ENCODE data around the gene NUP93.
A peak's percentile ranks its signal among the peaks of the same experiment; 100 is the strongest.

Gene NUP93

DNA sequence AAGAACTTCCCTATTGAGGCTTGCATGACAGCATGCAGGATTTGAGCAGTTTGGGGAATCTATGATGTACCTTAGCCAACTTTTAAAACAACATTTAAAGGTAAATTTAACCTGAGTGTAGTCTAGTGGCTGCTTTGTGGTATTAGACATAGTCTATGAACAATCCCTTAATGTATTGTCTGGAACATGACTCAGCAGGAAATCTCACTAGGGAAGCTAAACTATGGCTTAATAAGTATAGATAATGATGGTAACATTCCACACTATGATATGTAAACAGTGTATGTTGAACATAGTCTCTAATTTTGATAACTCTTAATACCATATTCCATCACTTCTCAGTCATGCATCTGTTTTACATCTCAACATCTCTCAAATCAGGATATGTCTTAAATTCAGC, 83.0 kb downstream of the NUP93 start:
- DNase-seq = no peak

DNA sequence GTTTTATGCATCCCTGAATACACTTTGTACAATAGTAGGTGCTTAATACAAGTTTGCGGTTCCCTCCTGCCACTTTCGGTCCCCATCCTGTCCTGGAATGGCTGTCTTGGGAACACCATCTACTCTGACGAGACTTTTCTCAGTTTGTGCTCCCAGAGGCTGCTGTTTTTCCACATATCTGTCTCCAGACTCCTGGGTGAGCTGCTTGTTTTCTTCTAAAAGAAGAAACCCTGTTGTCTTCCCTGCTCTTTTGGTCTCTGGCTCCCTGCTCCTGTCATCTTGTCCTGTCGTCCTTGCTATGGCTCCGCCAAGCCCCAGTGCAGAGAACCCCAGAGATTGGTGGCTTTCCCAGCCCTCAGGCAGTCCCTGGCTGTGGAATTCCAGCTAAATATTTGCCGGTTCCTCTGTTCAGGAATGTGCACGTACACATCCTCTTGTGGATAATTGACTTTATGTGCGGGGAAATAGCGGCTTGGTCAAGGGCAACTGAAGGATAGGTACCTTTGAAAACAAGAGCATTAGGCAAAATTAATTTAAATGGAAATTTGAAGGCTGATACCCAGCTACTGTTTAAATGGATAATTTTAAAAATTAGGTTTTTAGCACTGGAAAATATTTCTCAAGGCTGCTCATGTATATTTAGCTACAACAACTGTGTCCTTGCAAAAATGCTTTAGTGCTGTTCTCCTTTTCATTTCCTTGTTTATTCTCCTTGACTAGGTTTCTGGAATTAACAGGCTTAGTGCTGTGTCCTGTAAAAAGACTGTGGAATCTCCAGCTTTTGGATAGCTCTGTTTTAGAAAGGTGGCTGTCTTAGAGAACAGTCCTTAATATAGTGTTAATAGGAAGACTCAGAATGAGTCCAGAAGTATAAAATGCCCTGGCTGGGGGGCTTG, 84.9 kb downstream of the NUP93 start:
- no peak for DNase-seq

DNA sequence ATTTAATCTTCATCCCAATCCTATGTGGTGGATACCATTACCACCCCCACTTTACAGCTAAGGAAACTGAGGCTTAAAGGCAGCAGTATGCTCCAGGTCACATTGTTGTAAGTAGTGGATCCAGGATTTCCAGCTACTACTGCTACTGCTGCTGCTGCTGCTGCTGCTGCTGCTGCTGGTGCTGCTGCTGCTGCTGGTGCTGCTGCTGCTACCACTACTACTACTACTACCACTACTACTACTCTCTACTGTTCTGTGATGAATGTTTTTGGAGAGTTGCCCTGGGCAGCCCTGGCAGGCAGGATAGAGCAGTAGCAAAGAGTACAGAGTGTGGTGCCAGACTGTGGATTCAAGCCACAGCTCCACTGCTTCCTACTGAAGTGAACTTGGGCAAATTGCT, 85.8 kb downstream of the NUP93 start:
- peak in 18 of 56 donors; percentile 6 to 61 (median 22) for DNase-seq

DNA sequence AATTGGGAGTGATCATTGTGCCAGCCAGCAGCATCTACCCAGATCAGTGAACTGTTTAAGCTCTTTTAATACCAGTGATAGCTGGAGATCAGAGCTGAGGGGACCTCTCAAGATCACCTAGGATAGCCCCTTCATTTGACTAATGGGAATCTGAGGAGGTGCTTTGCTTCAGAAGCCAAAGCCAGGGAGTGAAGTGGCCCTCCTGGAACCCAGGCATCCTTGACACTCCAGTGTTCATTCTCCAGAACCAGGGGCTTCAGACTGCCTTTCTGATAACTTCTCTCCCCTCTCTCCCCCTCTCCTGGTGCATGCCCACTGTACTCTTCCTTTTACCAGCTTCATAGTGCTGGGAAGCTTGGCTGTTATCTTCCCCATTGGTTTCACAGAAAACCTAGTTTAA, 87.1 kb downstream of the NUP93 start:
- no peak for DNase-seq

DNA sequence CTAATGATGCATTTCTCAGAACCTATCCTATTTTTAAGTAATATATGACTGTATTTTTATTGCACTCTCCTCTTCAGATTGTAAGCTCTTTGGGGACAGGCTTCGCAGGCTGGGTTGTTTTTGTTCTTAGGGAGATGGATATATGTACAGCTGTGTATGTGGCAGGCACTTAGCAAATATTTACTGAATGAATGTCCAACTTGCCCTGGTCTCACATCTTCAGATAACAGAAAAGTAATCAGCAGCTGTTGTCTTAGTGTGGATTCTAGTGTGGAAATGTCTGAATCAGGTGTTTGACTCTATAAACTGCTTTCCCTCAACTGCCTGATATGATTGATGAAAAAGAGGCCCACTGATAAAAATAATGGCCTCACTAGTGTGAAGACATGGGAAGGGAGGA, 88.0 kb downstream of the NUP93 start:
- no peak for DNase-seq

DNA sequence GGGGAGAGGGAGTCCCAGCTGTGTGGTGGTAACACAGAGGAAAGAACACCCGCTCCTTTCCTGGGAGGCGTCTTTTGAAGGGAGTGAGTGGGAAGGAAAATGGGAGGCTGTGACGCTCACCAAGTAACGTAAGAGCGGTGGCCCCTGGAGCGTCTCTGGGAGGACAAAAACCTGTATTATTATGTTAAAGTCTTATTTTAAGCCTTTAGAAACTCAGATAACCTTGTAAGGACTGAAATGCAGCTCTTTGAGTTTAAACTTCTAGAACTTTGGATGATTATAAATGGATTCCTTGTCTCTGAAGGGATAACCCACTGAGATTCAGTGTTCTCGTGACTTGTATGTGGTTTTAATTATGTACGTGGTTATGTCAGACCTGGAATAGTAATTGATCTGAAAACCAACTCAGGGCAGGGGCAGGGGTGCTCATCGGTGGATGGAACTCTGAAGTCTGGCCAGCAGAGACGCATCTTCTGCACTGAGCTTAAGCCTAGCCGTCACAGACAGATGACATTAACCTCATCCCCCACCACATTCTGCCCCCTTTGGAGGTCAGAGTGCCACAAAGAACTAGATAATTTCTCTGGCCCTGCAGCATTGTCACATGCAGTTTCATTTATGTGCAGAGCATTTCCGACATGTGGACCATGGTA, 93.3 kb downstream of the NUP93 start:
- peak in 17 of 56 donors; percentile 3 to 61 (median 21) for DNase-seq

DNA sequence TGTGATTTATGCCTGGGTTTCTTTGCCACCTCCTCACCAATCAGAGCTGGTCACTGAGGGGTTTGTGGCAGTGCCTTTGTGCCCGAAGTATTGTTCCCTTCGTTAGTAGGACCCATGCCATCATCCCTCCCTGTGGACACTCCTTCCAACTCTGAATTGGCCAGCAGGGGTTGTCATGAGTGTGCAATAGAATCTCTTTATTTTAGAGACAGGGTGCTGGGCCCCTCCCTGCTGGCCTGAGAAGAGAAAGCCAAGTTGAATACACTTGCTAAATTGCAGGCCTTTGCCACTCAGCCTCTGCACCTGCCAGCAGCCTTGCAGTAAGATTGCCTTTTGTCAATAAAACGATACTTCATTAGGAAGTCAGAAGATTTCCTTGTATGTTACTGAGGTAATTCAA, 94.4 kb downstream of the NUP93 start:
- peak in 22 of 56 donors; percentile 6 to 58 (median 18) for DNase-seq

DNA sequence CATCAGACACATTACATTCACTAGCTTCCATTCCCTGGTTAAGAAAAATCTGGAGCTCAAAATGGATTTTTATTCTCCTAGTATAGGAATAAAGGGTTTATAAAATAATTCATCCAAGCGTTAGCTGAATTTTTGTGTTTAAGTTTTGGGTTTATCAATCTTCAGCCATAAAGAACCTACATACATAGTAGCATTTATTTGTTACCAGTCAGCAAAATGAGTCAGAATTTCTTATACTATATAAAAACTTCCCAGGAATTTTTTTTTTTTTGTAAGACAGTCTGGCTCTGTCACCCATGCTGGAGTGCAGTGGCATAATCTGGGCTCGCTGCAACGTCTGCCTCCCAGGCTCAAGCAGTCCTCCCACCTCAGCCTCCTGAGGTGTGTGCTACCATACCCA, 94.9 kb downstream of the NUP93 start:
- DNase-seq = no peak

DNA sequence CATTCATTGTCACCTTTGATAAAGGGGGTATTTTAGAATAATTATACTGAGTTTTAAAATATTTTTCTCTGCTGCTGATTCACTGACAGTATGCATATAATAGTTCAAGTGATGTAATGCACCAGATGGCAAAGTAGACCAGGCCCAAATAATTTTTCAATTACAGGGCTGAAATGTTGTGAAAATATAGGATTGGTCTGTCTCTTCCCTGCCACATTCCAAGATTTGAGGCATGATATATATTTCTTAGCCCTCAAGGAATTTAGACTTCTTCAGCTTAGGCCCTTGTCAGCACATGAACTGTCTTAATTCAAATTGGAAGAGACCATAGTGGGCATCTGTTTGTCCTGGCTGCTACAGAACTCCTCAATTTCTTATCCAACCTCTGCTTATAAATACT, 95.9 kb downstream of the NUP93 start:
- no peak for DNase-seq

DNA sequence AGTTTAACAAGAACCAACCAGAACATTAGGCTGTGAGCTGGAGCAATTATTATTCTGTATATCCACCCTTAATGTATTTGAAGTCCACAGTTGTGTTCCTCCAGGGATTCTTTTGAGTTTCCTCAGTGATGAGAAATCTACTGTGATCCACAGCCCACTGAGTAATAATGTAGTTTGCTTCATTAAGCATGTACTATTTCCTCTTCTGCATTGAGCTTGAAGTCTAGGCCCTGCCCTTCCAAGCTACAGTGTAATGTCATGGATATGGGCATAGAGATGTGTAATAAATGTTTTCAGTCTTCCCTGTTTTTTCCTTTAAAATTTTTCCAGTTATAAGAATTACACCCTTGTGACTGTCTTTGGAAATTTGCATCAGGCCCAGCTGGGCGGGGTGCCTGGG, 98.7 kb downstream of the NUP93 start:
- no peak for DNase-seq

DNA sequence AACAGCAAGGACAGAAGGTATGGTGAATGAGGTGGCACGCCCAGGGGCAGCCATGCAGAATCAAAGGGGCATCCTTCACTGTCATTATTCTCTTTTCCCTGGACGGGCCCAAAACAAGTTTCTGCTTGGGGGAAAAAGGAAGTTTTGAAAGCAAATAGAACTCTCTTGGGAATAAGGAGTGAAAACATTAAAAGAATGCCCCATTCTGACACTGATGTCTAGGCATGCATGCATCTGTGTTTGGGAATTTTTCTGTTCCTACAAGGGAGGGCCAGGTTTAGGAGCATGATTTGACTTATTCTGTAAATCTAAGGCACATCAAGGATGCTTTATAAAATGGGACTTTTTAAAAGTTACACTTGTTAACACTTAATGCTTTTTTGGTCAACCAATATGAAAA, 100.7 kb downstream of the NUP93 start:
- DNase-seq = no peak

DNA sequence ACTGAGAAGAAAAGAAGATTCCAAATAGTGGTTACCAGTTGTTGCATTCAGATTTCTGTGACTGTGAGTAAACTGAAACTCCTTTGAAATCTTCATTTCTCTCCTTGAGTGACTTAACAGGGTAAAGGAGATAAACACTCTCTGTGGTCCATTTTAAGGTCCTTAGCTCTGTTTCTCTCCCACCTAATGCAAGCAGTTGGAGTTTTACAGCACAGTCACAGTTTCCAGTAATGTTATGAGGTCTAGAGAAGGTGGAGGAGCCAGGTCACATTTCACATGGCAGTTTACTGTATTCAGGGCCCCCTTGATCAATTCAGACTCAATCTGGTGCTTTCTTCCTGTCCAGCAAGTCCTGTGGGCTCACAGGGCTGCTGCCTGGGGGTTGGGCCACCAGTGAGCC, 102.8 kb downstream of the NUP93 start:
- DNase-seq = no peak

DNA sequence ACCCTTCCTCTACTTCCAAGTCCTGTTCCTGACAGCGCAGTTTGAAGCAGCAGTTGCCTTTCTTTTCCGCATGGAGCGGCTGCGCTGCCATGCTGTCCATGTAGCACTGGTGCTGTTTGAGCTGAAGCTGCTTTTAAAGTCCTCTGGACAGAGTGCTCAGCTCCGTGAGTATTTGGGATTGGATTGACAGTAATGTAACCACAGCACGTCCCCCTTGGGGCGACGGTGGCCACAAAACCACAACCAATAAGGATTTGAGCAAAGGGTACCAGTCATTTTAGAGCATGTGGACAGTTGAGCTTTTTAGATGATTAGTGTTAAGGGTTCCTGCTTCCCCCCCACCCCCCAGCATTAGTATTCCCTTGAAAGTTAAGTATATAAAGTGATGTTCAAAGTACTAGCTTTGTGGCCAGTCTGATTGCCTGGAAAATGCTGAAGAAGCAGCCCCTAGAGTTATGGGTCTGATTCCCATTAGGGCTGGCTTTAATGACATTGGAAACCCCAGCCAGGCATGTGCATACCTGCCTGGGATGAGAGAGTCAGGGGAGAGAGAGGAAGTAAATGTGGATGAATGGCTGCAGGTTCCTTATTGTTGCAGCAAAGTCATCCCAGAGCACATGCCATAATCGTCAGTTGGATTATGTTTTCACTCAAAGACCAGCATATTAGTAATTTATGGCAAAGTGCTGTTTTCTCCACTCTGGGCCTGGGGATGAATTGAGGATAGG, 103.5 kb downstream of the NUP93 start:
- DNase-seq = no peak

DNA sequence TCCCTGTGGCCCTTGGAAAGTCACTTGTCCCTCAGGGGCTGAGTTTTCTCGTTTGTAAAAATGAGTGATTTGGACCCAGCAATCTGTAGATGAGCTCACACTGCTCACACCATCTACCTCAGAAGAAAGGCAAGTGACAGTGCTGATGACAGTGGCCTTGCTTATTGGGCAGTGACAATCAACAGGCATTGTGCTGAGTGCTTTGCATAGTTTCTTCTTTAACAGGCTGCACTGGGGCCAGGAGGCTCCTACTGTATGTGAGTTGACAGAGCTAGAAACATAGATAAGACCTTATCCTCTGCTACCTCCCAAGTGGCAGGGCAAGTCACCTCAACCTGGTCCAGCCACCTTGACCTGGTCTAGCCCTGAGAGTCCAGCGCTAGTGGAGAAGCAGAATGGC, 105.4 kb downstream of the NUP93 start:
- DNase-seq = no peak

DNA sequence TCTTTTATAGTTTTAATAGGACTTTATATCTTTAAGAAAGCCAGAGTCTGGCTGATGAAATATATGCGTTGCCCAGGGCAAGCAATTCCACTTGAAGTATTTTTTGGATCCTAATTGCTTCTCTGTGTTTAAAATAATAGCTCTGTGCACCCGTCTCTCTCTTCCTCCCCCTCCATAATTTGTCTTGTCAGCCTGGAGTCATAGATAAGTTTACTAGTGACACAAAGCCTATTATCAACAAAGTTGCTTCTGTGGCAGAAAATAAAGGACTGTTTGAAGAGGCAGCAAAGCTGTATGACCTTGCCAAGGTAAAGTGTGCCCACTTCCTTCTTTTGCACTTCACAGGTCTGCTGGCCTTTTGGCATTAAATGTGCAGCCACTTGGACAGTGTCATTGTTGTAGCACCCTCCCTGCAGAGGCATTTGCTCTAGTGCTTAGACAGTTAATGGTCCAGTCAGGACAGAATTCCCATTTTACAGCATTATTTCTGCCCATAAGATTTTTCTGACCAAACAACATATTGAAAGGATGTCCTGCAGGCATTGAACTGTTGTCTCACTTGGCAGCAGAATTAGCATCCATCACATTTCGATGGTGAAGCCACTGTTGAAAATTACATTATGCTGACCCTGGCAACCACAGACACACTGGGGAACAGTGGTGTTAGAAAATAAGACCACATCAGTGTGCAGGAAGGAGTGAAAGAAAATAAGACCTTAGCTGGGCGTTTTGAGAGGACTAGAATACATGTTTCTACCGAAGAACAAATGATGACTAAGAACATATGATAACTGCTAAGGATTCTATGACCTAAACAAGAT, 106.7 kb downstream of the NUP93 start:
- no peak for DNase-seq

DNA sequence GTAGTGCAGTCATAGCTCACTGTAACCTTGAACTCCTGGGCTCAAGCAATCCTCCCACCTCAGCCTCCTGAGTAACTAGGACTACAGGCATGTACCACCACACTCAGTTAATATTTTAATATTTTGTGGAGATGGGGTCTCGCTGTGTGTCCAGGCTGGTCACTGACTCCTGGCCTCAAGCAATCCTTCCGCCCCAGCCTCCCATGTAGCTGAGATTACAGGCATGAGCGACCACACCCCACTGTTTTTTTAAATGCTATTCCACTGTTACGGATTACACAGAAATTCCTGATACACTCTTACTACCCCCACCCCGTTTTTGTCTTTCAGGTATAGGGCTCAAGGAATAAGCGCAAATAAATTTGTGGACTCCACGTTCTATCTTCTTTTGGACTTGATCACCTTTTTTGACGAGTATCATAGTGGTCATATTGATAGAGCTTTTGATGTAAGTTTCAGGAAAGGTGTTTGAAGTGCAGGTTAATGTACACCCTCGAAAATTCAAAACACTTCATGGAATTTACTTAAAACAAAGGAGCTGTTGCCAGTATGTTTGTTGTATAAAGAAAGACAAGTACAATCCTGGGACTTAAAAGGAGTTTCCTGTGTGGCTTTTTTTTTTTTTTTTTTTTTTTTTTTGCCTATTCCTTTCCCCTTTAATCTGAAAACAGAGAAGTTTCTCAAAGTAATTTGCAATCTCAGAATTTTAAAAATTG, 108.9 kb downstream of the NUP93 start:
- no peak for DNase-seq

DNA sequence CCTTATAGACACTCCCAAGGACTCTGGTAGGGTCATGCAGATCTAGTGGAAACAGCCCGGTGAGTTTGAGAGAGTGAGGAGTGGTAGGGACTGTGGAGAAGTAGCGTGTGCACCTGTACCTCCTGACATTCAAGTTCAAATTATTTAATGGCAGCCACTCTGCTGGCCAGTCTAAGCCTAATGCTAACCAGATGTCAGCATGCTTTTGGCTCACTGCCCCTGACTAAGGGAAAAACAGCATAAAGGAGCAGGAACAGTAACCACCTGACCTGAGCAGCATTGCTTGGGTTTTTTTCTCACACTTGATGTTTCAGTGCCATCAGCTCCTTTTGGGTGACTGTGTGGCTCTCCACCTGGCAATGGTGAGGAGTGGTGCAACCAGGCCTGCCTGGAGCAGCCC, 111.3 kb downstream of the NUP93 start:
- DNase-seq = no peak

DNA sequence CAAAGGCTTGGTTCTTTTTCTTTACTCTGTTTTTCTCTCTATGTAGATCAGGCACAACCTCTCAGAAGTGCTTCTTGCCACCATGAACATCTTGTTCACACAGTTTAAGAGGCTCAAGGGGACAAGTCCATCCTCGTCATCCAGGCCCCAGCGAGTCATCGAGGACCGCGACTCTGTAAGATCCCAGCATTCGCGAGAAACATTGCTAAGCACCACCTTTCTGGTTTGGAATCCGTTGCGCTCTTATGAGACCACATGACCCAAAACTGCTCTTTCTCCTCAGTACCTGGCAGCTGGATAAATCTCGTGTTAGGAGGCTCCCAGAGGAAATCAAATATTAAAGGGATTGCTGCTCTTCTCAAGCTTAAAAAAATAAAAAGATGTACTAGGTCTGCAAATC, 111.7 kb downstream of the NUP93 start:
- DNase-seq = no peak

DNA sequence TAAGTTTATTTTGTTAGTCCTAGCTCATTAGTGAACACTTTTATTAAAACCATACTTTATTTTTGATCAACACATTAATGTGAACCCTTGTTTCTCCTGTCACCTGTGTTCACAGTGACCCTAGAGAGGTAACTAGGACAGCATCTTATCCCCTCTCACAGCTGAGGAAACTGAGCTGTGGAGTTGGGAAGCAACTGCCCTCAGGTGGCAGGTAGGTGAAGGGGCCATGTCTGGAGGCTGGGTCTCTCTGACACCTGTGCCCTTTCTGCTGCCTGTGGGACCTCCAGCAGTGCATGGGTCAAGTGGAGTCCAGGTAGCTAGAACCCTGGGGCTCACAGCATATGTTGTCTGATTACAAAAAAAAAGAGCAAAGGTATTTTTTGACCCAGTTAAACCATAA, 112.2 kb downstream of the NUP93 start:
- no peak for DNase-seq

DNA sequence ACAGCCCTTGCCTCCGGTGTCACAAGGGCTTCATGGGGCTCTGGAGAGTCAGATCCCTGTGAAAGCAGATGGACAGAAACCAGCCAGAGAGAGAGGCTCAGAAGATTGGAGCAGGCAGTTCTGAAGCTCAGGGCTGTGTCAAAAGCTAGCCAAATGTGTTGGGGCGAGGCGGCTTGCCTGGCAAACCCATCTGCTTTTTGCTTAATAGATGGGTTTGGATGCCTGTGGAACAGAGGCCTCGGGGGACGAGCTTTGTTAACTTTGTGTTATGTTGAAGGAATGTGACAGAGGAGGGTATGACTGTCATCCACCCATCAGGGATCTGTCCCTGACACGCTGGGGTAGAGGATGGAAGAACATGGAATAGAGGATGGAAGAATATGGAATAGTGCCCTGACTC, 114.1 kb downstream of the NUP93 start:
- DNase-seq = no peak

Measured in nucleus accumbens (tissue), 56 donors.